ENCODE measurements around the gene YBX1.

GRCh38 chr1:42689912-42690311 lies 7.7 kb downstream of the YBX1 start:
- TF ChIP-seq CTCF (IDR thresholded peaks at IDR 0.05) (no peak), POLR2A (IDR thresholded peaks at IDR 0.05) (no peak)

Data from right lobe of liver (tissue), 4 donors.